Activated gamma-delta T cell treated with Interleukin-2 at 50 U/mL for 16 hours (primary cell): ENCODE measurements around the gene MADCAM1.

Source experiments
- DNase-seq: peaks from one replicate; pipeline ENCODE4 v3.0.0-alpha.2; 2020

MADCAM1 gene

GRCh38 chr19:511101-511851 is 15.0 kb downstream of the MADCAM1 start:
- peak; percentile 84 for DNase-seq

- no peak for DNase-seq
Measured at GRCh38 chr19:512547-513365, 16.5 kb downstream of the MADCAM1 start.

GRCh38 chr19:513368-514165 is 17.3 kb downstream of the MADCAM1 start:
- no peak for DNase-seq

GRCh38 chr19:514166-514663 is 17.9 kb downstream of the MADCAM1 start:
- no peak for DNase-seq

- no peak for DNase-seq
Measured at GRCh38 chr19:517721-518597, 21.7 kb downstream of the MADCAM1 start.

- peak; percentile 60 for DNase-seq
Measured at GRCh38 chr19:518598-519231, 22.4 kb downstream of the MADCAM1 start.

DNA sequence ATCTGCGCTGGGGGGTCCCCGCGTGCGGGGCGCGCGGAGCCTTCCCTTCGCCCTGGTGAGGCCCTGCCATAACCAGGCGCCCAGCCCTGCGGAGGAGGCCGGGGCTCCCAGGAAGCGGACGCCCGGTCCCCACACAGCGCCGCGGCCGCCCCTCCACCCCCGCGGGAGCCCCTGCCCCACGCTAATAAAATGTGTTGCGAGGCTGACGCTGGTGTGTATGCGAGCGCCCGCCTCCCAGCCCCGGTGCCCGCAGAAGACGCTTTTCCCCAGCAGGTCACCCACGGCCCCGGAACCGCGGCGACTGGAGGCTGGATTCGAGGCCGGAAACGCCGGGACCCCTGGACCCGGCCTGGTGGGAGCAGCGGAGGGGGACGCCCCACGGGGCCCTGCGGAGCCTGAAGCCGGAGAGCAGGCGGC is 23.2 kb downstream of the MADCAM1 start:
- no peak for DNase-seq

GRCh38 chr19:522726-523125 is 26.4 kb downstream of the MADCAM1 start:
- DNase-seq: no peak

GRCh38 chr19:524062-524674 is 27.9 kb downstream of the MADCAM1 start:
- no peak for DNase-seq

DNA sequence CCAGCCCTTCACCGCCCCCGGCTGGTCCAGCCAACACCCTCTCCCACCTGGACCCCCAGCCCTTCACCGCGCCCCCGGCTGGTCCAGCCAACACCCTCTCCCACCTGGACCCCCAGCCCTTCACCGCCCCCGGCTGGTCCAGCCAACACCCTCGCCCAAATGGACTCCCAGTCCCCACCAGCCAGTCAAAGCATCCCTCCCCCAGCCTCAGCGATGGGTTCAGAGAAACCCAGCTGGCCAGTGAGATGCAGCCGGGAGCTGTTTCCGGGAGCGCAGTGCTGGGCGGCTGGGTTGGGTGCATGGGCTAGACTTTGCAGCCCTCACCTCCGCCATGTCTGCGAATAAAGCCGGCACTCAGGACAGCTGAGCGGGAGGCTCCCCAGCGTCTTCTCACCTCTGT is 28.7 kb downstream of the MADCAM1 start:
- DNase-seq: no peak

DNA sequence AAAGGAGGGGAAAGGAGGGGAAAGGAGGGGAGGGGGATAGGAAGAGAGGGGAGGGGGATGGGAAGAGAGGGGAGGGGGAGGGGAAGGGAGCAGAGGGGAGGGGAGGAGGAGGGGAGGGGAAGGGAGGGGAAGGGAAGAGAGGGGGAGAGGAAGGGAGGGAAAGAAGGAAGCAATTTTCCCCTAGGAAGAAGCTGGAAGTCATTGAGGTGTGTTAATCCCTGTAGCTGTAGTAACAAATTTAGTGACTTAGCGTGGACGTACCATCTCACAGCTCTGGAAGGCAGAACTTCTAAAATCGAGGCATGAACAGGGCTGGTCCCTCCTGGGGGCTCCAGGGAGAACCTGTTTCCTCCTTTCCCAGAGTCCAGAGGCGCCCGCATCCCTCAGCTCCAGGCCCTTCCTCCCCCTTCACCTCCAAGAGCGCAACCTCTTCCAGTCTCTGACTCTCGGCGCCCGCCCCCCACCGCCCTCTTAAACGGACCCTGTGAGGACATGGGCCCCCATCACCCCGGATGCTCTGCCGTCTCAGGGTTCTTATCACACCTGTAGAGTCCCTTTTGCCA is 29.7 kb downstream of the MADCAM1 start:
- no peak for DNase-seq

DNA sequence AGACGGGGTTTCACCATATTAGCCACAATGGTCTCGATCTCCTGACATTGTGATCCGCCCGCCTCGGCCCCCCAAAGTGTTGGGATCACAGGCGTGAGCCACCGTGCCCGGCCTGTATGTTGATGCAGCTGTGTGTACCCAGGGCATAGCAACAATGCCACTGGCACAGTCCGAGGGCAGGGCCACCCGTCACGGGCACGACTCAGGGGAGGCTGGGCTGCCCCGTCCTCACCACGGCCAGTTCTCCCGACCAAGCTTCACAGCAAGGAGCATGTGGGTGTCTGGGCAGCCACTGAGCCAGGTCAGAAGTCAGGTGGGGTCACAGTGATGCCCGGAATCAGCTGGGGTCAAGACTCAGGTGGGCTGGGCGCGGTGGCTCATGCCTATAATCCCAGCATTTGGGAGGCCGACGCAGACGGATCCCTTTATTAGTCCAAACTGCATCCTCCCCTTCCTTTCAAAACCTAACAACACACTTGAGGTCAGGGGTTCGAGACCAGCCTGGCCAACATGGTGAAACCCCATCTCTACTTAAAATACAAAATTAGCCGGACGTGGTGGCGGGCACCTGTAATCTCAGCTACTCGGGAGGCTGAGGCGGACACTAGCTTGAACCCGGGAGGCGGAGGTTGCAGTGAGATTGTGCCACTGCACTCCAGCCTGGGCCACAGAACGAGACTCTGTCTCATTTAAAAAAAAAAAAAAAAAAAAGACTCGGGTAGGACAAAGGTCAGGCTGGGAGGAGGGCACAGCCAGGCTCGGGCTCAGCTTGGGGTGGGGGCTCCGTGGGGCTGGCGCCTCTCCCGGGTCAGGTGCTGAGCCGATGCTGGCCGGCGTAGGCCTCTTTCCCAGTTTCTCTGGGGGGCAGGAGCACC is 34.1 kb downstream of the MADCAM1 start:
- DNase-seq: no peak

DNA sequence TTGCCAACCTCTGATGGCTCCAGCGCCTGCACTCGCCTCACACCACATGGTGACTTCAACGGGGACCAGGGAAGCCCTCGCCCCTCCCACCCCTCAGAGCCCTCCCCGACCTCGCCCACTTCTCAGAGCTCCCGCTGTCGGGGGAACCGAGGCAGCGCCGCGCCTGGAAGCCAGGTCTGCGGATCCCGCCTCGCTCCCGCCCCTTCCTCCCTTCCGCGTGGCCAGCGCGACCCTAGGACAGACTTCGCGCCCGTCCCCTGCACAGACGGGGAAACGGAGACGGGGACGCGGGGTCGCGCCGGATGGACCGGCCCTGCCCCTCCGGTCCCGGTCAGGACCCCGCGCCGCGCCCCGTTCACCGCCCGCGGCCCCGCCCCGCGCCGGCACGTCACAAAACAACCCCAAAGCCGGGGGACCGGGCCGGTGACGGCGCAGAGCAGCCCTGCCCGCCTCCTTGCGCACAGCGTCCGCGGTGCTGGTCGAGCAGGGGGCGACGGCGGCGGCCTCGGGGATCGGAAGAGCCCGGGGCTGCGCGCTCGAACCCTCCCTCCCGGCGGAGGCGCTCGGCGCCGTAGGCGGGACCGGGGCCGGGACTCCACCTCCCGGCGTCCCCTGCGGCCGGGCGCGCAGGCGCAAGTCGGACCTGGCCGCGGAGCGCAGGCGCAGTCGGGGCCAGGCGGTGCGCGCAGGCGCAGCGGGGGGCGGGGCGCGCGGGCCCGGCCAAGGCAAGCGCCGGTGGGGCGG is 34.9 kb downstream of the MADCAM1 start:
- peak; percentile 80 for DNase-seq

DNA sequence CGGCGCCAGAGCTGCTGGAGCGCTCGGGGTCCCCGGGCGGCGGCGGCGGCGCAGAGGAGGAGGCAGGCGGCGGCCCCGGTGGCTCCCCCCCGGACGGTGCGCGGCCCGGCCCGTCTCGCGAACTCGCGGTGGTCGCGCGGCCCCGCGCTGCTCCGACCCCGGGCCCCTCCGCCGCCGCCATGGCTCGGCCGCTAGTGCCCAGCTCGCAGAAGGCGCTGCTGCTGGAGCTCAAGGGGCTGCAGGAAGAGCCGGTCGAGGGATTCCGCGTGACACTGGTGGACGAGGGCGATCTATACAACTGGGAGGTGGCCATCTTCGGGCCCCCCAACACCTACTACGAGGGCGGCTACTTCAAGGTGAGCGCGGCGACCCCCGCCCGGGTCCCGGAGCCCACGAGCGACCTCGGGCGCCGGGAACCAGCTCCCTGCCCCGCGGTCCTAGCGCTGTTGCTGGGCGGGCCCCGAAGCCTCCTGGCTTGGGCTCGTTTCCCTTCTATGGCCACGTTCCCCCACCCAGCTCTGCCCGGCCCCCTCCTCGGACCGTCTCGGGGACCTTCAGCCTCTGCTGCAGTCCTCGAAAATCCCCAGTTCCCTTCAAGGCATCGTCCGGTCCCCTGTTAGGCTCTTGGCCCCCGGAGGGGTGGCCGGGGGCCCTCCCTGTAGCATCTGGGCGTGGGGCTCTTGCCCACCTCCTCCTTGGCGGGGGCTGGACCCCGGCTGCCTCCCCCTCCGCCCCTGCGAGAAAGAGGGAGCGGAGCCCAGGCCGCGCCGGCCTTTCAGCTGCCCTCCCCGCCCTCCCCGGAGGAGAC is 35.7 kb downstream of the MADCAM1 start, which contains the start of gene CDC34:
TSS of gene CDC34 (plus strand) at position 8 of the 808 bp plus-strand sequence. CDS start at position 180, 172 bp downstream.
- no peak for DNase-seq

GRCh38 chr19:532561-533363 is 36.5 kb downstream of the MADCAM1 start:
- no peak for DNase-seq

DNA sequence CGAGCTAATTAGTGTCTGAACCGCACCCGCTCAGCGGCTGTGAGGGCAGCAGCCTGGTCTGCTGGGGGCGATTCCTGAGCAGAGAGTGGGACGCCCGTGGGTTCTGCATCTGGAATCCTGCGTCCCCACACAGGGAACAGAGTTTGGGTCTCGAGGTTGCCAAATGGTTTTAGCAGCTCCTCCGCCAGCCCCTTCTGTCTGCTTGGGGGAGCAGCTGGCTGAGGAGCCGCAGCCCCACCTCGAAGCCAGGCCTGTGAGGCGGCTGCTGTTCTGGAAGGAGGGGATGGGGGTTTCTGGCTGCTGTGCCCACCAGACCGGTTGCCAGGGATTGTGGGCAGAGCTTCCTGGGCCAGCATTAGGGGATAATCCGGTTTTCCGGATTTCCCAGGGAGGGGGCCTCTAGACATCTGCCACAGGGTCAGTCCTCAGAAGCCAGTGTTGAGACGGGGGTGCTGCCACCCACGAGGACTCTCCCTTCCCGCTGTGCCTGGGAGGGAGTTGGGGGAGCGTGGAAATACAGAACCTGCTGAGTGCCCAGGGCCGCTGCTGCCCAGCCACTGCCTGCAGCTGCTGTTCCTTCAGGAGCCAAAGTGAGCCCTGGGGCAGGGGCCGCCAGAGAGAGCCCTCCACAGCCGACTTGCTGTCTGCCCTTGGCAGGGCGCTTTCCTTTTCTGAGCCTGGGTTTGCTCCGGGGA is 37.2 kb downstream of the MADCAM1 start:
- DNase-seq: no peak
